ENCODE measurements around the gene THRAP3.
A peak's percentile ranks its signal among the peaks of the same experiment; 100 is the strongest.

The THRAP3 gene

GRCh38 chr1:36304521-36304920 is 80.3 kb downstream of the THRAP3 start:
- no peak for DNase-seq

GRCh38 chr1:36304970-36305914 is 81.0 kb downstream of the THRAP3 start:
- DNase-seq = no peak

- DNase-seq = no peak
These were observed 81.6 kb downstream of the THRAP3 start for GRCh38 chr1:36305915-36306209.

GRCh38 chr1:36306210-36306901 is 82.1 kb downstream of the THRAP3 start, which contains the start of gene SH3D21:
Gene SH3D21, plus strand, starts transcription at chr1:36306368. Its CDS starts 53 bp downstream, at chr1:36306421.
- no peak for DNase-seq

- DNase-seq = peak; percentile 93
These were observed 82.7 kb downstream of the THRAP3 start for GRCh38 chr1:36306902-36307456.

GRCh38 chr1:36307601-36308330 is 83.5 kb downstream of the THRAP3 start:
- no peak for DNase-seq

- DNase-seq = no peak
These were observed 85.2 kb downstream of the THRAP3 start for GRCh38 chr1:36309397-36309796.

GRCh38 chr1:36320291-36320761 is 96.1 kb downstream of the THRAP3 start:
- no peak for DNase-seq

- no peak for DNase-seq
These were observed 96.5 kb downstream of the THRAP3 start for GRCh38 chr1:36320767-36321118.

GRCh38 chr1:36321119-36321951 is 97.1 kb downstream of the THRAP3 start:
- peak; percentile 16 for DNase-seq

GRCh38 chr1:36322041-36322785 is 98.0 kb downstream of the THRAP3 start:
- no peak for DNase-seq

GRCh38 chr1:36322786-36323635 is 98.8 kb downstream of the THRAP3 start:
- DNase-seq = no peak

GRCh38 chr1:36323636-36324352 is 99.6 kb downstream of the THRAP3 start, which contains the start of gene EVA1B:
Gene EVA1B, minus strand, starts transcription at chr1:36323645. Its CDS starts 608 bp downstream, at chr1:36323037.
- peak; percentile 65 for DNase-seq

- DNase-seq = peak; percentile 42
These were observed 100.1 kb downstream of the THRAP3 start for GRCh38 chr1:36324353-36324703.

GRCh38 chr1:36326499-36326898 is 102.3 kb downstream of the THRAP3 start:
- DNase-seq = no peak

GRCh38 chr1:36327421-36328087 is 103.3 kb downstream of the THRAP3 start:
- no peak for DNase-seq

- no peak for DNase-seq
These were observed 103.8 kb downstream of the THRAP3 start for GRCh38 chr1:36328088-36328480.

GRCh38 chr1:36328713-36329112 is 104.5 kb downstream of the THRAP3 start:
- DNase-seq = no peak

- no peak for DNase-seq
These were observed 105.6 kb downstream of the THRAP3 start for GRCh38 chr1:36329817-36330216.
